ENCODE measurements around the gene OR4C3.
"Not testable (repeated sequence)": the region's sequence is repeated elsewhere in the genome, so short reads cannot be mapped to it uniquely, and the experiment has no call there.

- not testable (repeated sequence) for TF ChIP-seq CTCF (IDR thresholded peaks at IDR 0.05; ENCODE audit: low read depth, low read length); POLR2A (IDR thresholded peaks at IDR 0.05; ENCODE audit: extremely low read depth, insufficient read length); MYC (IDR thresholded peaks at IDR 0.05; ENCODE audit: low read depth, low read length)
Measured at GRCh38 chr11:48319813-48320212, 4.9 kb upstream of the OR4C3 start.
